Measurements from ENCODE around the gene PDC.

The PDC gene

GRCh38 chr1:186424539-186424938, 36.4 kb downstream of the PDC start:
- H3K27ac ChIP-seq, result no peak overlapping the region
- no peak for TF ChIP-seq CTCF (IDR thresholded peaks at IDR 0.05)

GRCh38 chr1:186421446-186421845, 39.5 kb downstream of the PDC start:
- H3K27ac ChIP-seq, result no peak overlapping the region
- TF ChIP-seq CTCF (IDR thresholded peaks at IDR 0.05) (no peak), ZFX (IDR thresholded peaks at IDR 0.05; ENCODE audit: borderline replicate concordance) (no peak)

- TF ChIP-seq CTCF (IDR thresholded peaks at IDR 0.05) (no peak), ZFX (IDR thresholded peaks at IDR 0.05; ENCODE audit: borderline replicate concordance) (no peak)
- no peak overlapping the region for H3K27ac ChIP-seq
Observed at GRCh38 chr1:186420923-186421322, 40.0 kb downstream of the PDC start.

- TF ChIP-seq CTCF (IDR thresholded peaks at IDR 0.05), result no peak
- TF ChIP-seq ZFX (IDR thresholded peaks at IDR 0.05; ENCODE audit: borderline replicate concordance), result no peak
- H3K27ac ChIP-seq, result no peak overlapping the region
Observed at GRCh38 chr1:186420311-186420710, 40.6 kb downstream of the PDC start.

GRCh38 chr1:186418503-186418902, 42.4 kb downstream of the PDC start:
- no peak overlapping the region for H3K27ac ChIP-seq
- TF ChIP-seq ZFX (IDR thresholded peaks at IDR 0.05; ENCODE audit: borderline replicate concordance) (no peak), CTCF (IDR thresholded peaks at IDR 0.05) (no peak)

- TF ChIP-seq ZFX (IDR thresholded peaks at IDR 0.05; ENCODE audit: borderline replicate concordance) (no peak), CTCF (IDR thresholded peaks at IDR 0.05) (no peak)
- no peak overlapping the region for H3K27ac ChIP-seq
Observed at GRCh38 chr1:186413319-186413718, 47.6 kb downstream of the PDC start.

GRCh38 chr1:186409091-186409490, 51.8 kb downstream of the PDC start:
- no peak overlapping the region for H3K27ac ChIP-seq
- TF ChIP-seq ZFX (IDR thresholded peaks at IDR 0.05; ENCODE audit: borderline replicate concordance), result no peak
- TF ChIP-seq CTCF (IDR thresholded peaks at IDR 0.05), result no peak

Data from 22Rv1 (cell line).